Calu3 (cell line): ENCODE measurements around the gene JAG2. TPM values are rescaled to one million over a fixed set of nuclear protein-coding genes. Genes with fewer than 3 reads are reported as not detected.

Experiments
- BruUV-seq: library from RNA; stranded (reverse); fragments of 400-500 nt; replicated peaks from 2 replicates; lab custom pipeline; 2021; lab: Mats Ljungman, UMichigan
- CTCF ChIA-PET: fragments of 300-600 bp; sonication (Branson Sonifier 250); formaldehyde crosslinking; loops from one replicate; lab custom pipeline; 2022; ENCODE audit warnings: antibody characterized with exemption; lab: Charles Lee
- DNase-seq: peaks from one replicate; pipeline ENCODE4 v3.0.0; 2022
- H3K27ac Mint-ChIP-seq: one replicate; pipeline ENCODE4 v1.8.0; 2022; ENCODE audit warnings: mixed read lengths; ENCODE audit not compliant: unreplicated experiment
- H3K27me3 Mint-ChIP-seq: one replicate; pipeline ENCODE4 v1.8.0; 2022; ENCODE audit warnings: mixed read lengths; ENCODE audit not compliant: unreplicated experiment
- H3K36me3 Mint-ChIP-seq: one replicate; pipeline ENCODE4 v1.8.0; 2022; ENCODE audit warnings: mild to moderate bottlenecking, moderate library complexity, mixed read lengths; ENCODE audit not compliant: insufficient read depth, unreplicated experiment
- H3K4me1 Mint-ChIP-seq: one replicate; pipeline ENCODE4 v1.8.0; 2022; ENCODE audit warnings: mild to moderate bottlenecking, low read depth, mixed read lengths; ENCODE audit not compliant: unreplicated experiment
- H3K4me3 Mint-ChIP-seq: one replicate; pipeline ENCODE4 v1.8.0; 2022; ENCODE audit warnings: mild to moderate bottlenecking, low read depth, moderate library complexity, mixed read lengths; ENCODE audit not compliant: unreplicated experiment
- H3K9me3 Mint-ChIP-seq: one replicate; pipeline ENCODE4 v1.8.0; 2022; ENCODE audit warnings: low read depth, mixed read lengths; ENCODE audit not compliant: unreplicated experiment
- CTCF ChIP-seq: fragments of 200-600 bp; IDR thresholded peaks from one replicate; pipeline ENCODE4 v1.8.0; 2022; ENCODE audit warnings: antibody characterized with exemption; ENCODE audit not compliant: unreplicated experiment
- intact Hi-C: fragments of 100-400 bp; cut with micrococcal nuclease; formaldehyde crosslinking; loops from one replicate; pipeline ENCODE4 v1.10.0; 2022; ENCODE audit not compliant: unreplicated experiment
- total RNA-seq: library from RNA; stranded (reverse); gene quantifications from 2 replicates; pipeline ENCODE4 v1.2.3, GENCODE V29; 2022

The JAG2 gene
- total RNA-seq, 1 experiment from 2014 or later: 13.8 TPM

DNA sequence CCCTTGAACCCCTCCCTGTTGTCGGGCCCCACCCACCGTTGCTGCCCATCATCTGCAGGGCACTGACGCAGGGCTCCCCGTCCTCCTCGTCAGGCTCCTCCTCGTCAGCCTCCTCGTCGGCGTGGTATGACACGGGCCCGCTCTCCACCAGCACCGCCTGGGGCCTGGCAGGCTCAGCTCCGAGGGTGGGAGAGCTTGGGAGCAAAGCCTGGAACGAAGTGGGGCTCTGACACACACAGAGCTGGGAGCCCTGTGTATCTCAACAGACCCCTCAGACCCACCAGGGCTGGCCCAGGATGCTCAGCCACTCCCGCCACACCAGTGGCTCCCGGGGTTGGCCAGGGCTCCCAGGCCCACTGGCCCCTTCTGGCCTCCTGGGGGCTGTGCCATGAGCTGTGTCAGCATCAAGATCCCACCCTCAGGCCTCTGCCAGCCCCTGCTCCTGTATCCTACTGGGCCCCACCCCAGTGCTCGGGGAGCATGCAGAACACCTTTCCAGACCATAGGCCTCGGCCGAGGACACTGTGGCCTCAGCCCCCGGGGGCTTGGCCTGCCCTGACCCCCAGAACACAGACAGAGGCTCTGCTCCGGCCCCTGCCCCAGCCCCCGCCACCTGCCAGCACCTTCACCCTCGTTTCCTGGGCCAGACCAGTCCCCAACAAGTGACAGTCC, 42.6 kb upstream of the JAG2 start:
- Mint-ChIP-seq H3K4me1 (no peaks in the 10 kb centered on the region), H3K36me3 (peaks cover 4% of the 10 kb centered on the region), H3K9me3 (no peaks in the 10 kb centered on the region), H3K4me3 (no peak overlapping the region), H3K27me3 (no peaks in the 10 kb centered on the region), H3K27ac (no peak overlapping the region)
- CTCF ChIA-PET: no interaction called here
- intact Hi-C loops: no loop called here
- BruUV-seq: no TSS peak
- no peak for TF ChIP-seq CTCF
- DNase-seq: no peak

DNA sequence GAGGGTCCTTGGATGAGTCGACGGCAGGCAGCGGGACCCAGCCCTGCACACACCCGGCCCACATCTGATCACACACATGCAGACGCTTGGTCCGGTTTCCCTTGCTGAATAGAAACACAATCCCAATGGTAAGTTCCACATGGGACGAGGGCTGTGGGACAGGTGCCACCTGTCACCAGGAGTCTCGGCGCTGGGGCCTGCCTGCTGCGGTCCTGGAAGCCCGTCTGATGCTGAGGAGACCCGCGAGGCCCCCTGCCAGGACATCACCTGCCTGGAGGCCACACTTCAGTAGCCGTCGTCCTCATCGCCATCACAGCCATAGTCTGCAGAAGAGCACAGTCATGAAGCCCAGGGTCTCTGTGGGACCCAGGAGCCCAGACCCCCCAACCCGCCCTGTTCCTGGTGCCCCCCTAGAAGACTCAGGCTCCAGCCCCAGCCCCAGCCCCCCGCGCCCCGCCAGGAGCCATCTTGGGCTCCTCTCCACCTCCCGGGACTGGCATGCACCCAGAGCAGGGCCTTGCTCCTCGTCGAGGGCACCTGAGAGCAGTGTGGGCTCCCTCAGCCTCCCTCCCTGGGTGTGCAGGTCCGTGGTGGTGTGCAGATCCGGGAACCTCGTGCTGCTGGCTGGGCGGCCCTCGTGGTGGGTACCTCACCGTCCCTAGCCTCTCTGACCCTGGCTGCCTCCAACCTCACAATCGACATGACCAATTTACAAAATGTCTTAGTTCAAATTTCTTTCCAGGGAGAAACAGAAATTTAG, 41.9 kb upstream of the JAG2 start:
- H3K27ac Mint-ChIP-seq: no peak overlapping the region
- no TSS peak for BruUV-seq
- H3K36me3 Mint-ChIP-seq: peaks cover 4% of the 10 kb centered on the region
- no peak for TF ChIP-seq CTCF
- intact Hi-C loops: no loop called here
- H3K4me1 Mint-ChIP-seq: no peaks in the 10 kb centered on the region
- H3K27me3 Mint-ChIP-seq: no peaks in the 10 kb centered on the region
- no peak overlapping the region for H3K4me3 Mint-ChIP-seq
- CTCF ChIA-PET: no interaction called here
- no peak for DNase-seq
- no peaks in the 10 kb centered on the region for H3K9me3 Mint-ChIP-seq

GRCh38 chr14:105209646-105210045, 41.1 kb upstream of the JAG2 start:
- no peak for DNase-seq
- Mint-ChIP-seq H3K9me3 (no peaks in the 10 kb centered on the region), H3K36me3 (peaks cover 6% of the 10 kb centered on the region), H3K27me3 (no peaks in the 10 kb centered on the region), H3K4me3 (no peak overlapping the region), H3K4me1 (no peaks in the 10 kb centered on the region), H3K27ac (no peak overlapping the region)
- no peak for TF ChIP-seq CTCF
- BruUV-seq: no TSS peak
- CTCF ChIA-PET: no interaction called here
- intact Hi-C loops: no loop called here

GRCh38 chr14:105209091-105209490, 40.5 kb upstream of the JAG2 start:
- no peak for TF ChIP-seq CTCF
- peaks cover 9% of the 10 kb centered on the region for H3K36me3 Mint-ChIP-seq
- intact Hi-C loops: no loop called here
- H3K4me3 Mint-ChIP-seq: no peak overlapping the region
- peak overlapping the region; percentile 42 for H3K27ac Mint-ChIP-seq
- no peaks in the 10 kb centered on the region for H3K9me3 Mint-ChIP-seq
- CTCF ChIA-PET: no interaction called here
- no peak for DNase-seq
- H3K27me3 Mint-ChIP-seq: no peaks in the 10 kb centered on the region
- no TSS peak for BruUV-seq
- peaks cover 5% of the 10 kb centered on the region for H3K4me1 Mint-ChIP-seq
